Adrenal gland (tissue), 12 donors: Measurements from ENCODE around the gene PTPRN2. TPM values are rescaled to one million over a fixed set of nuclear protein-coding genes. Genes with fewer than 3 reads are reported as not detected.

Experiments used
- DNase-seq, 7 donors: peaks; one replicate each; pipeline ENCODE4 v3.0.0-alpha.2; 2019 to 2020
- H3K27ac ChIP-seq, 5 donors: fragments of 200-600 bp; sonication (generic) in 4 of 5; 1 replicate in 3 of 5; 2 replicates in 2 of 5; pipeline versions ENCODE4 v1.5.1 to v1.8.0; 2016 to 2020; ENCODE audit warnings: mild to moderate bottlenecking in 1 of 5
- H3K27me3 ChIP-seq: fragments of 200-600 bp; 2 replicates; pipeline ENCODE4 v1.8.0; 2021
- H3K36me3 ChIP-seq, 2 donors: fragments of 200-600 bp; replicated peaks in 1 of 2; 1 replicate in 1 of 2; 2 replicates in 1 of 2; pipeline versions ENCODE4 v1.5.1 to v1.8.0; 2018 to 2022
- H3K4me1 ChIP-seq, 2 donors: fragments of 200-600 bp; replicated peaks in 1 of 2; 1 replicate in 1 of 2; 2 replicates in 1 of 2; pipeline versions ENCODE4 v1.5.1 to v1.8.0; 2018 to 2021
- H3K4me3 ChIP-seq, 4 donors: fragments of 200-600 bp; sonication (generic) in 3 of 4; one replicate each; pipeline ENCODE4 v1.5.1; 2016 to 2018
- H3K9me3 ChIP-seq, 3 donors: fragments of 200-600 bp; sonication (generic) in 1 of 3; replicated peaks in 1 of 3; 1 replicate in 2 of 3; 2 replicates in 1 of 3; pipeline versions ENCODE4 v1.5.1 to v1.8.0; 2016 to 2021
- CTCF ChIP-seq, 6 experiments: fragments of 450-650 bp in 4 of 6; fragments of 200-600 bp in 2 of 6; sonication (generic) in 1 of 6; IDR thresholded peaks; 1 replicate in 5 of 6; 2 replicates in 1 of 6; pipeline versions ENCODE4 v1.5.1 to v1.8.0; 2016 to 2021; ENCODE audit warnings: antibody characterized with exemption in 6 of 6, mild to moderate bottlenecking in 2 of 6, moderate library complexity in 1 of 6
- POLR2A ChIP-seq, 2 donors: fragments of 450-650 bp; IDR thresholded peaks; one replicate each; pipeline ENCODE4 v1.6.1; 2017; ENCODE audit warnings: antibody characterized with exemption in 2 of 2, mild to moderate bottlenecking in 2 of 2, moderate library complexity in 1 of 2
- WGBS, 4 donors: extraction: QIAGEN DNeasy Blood & Tissue Kit in 2 of 4; methylation state at CpG; one replicate each; pipeline versions ENCODE4 v1.1.5 to v1.1.7; 2013 to 2017; 5-methylcytosine and 5-hydroxymethylcytosine counted together
- intact Hi-C, 2 donors: fragments of 100-400 bp; cut with DNase I; formaldehyde crosslinking; loops; one replicate each; pipeline versions ENCODE4 v1.14.1 to v1.15.0; 2022 to 2023
- polyA plus RNA-seq, 3 donors: library from polyadenylated mRNA; stranded (reverse); fragments of 200-250 nt in 2 of 3; fragments of 350-450 nt in 1 of 3; fragmentation: Illumina TruSeq in 1 of 3; extraction: RNeasy Lipid Tissue Mini Kit (QIAGEN cat#74804) in 1 of 3; gene quantifications; one replicate each; pipeline ENCODE4 v1.2.3, GENCODE V29; 2013 to 2014
- total RNA-seq, 9 donors: library from RNA; depleted of rRNA in 4 of 9; stranded (reverse); fragments of >200 nt in 4 of 9; fragments of 120-200 nt in 1 of 9; fragmentation: NEBNext Ultra II Directional in 1 of 9; extraction: Animal tissue kit (Norgen Biotek cat#: 25700) in 1 of 9; gene quantifications; one replicate each; pipeline versions ENCODE4 v1.1.0 to v1.2.4, GENCODE V29; 2013 to 2023
- donor health status: healthy with polysubstance abuse.
- donor health status: Bipolar disorder and iron deficiency.
- donor health status: DM: yes; HTN: yes; CAD: no.
- donor health status: DM: no; HTN: no; CAD: no.
- donor health status: DM: no; HTN: no; CAD: no.
- donor health status: DM: yes; HTN: yes; CAD: no.

Gene PTPRN2
- total and polyA plus RNA-seq, 12 donors, result 2.2 to 16.2 (median 3.4) TPM

GRCh38 chr7:157759246-157759805 lies 828.3 kb downstream of the PTPRN2 start:
- DNase-seq, result no peak
- no peak for TF ChIP-seq POLR2A (IDR thresholded peaks at IDR 0.05)
- TF ChIP-seq CTCF (IDR thresholded peaks at IDR 0.05), result no peak
- Histone ChIP-seq H3K36me3 (no peaks in the 10 kb centered on the region), H3K4me1 (no peaks in the 10 kb centered on the region), H3K4me3 (no peak overlapping the region), H3K27me3 (no peaks in the 10 kb centered on the region), H3K9me3 (no peaks in the 10 kb centered on the region), H3K27ac (no peak overlapping the region)
- intact Hi-C loops, result no loop called here
- 77 to 90% (median 85%) methylated on average over 11 to 19 of the region's 19 CpGs for WGBS, 4 donors

- no peaks in the 10 kb centered on the region for H3K27me3 ChIP-seq
- no peak overlapping the region for H3K4me3 ChIP-seq
- no peaks in the 10 kb centered on the region for H3K9me3 ChIP-seq
- H3K36me3 ChIP-seq, result no peaks in the 10 kb centered on the region
- TF ChIP-seq POLR2A (IDR thresholded peaks at IDR 0.05) (no peak), CTCF (IDR thresholded peaks at IDR 0.05) (no peak)
- H3K4me1 ChIP-seq, result no peaks in the 10 kb centered on the region
- DNase-seq, result no peak
- H3K27ac ChIP-seq, result no peak overlapping the region
- intact Hi-C loops, result no loop called here
- 80 to 87% (median 86%) methylated on average over 22 to 36 of the region's 36 CpGs for WGBS, 4 donors
These were observed 829.0 kb downstream of the PTPRN2 start for GRCh38 chr7:157758468-157759245.

GRCh38 chr7:157757776-157758467 lies 829.7 kb downstream of the PTPRN2 start:
- H3K4me1 ChIP-seq, result no peaks in the 10 kb centered on the region
- no peak overlapping the region for H3K4me3 ChIP-seq

More at GRCh38 chr7:157757776-157758467, 829.7 kb downstream of the PTPRN2 start:
- H3K27me3 ChIP-seq, result no peaks in the 10 kb centered on the region
- TF ChIP-seq CTCF (IDR thresholded peaks at IDR 0.05) (no peak), POLR2A (IDR thresholded peaks at IDR 0.05) (no peak)
- H3K27ac ChIP-seq, result no peak overlapping the region
- WGBS, 4 donors, result 78 to 83% (median 79%) methylated on average over 36 to 48 of the region's 48 CpGs
- H3K36me3 ChIP-seq, result no peaks in the 10 kb centered on the region
- no peaks in the 10 kb centered on the region for H3K9me3 ChIP-seq
- intact Hi-C loops, result no loop called here
- DNase-seq, result no peak
